ENCODE data around the gene CYTH3. TPM values are rescaled to one million over a fixed set of nuclear protein-coding genes. Genes with fewer than 3 reads are reported as not detected.

Gene CYTH3
- total and polyA plus RNA-seq, 9 of the 15 experiments (the other 6 are each of a cell fraction or from before 2014, with no cell fraction given): 0.25 to 15.2 (median 11.4) TPM

GRCh38 chr7:6256677-6257535 lies 15.5 kb downstream of the CYTH3 start:
- DNase-seq (ENCODE audit: extremely low read depth in 1 of 4, low spot score in 3 of 4): no peak

More at GRCh38 chr7:6256677-6257535, 15.5 kb downstream of the CYTH3 start:
- FAIRE-seq: peak; percentile 54
- Histone ChIP-seq H3K4me3 (no peak overlapping the region), H2AFZ (ENCODE audit: low read depth, low read length) (no peak overlapping the region), H4K20me1 (replicated peaks; ENCODE audit: control insufficient read depth, insufficient read depth, low read length) (no peaks in the 10 kb centered on the region; the same call in 1 of the 2 replicates), H3K9me3 (replicated peaks; ENCODE audit: control insufficient read depth, insufficient read depth, low read depth, low read length) (no peaks in the 10 kb centered on the region), H3K4me2 (ENCODE audit: insufficient read depth, low read length) (no peak overlapping the region), H3K79me2 (ENCODE audit: control insufficient read depth, insufficient read depth, low read length) (peaks cover 59% of the 10 kb centered on the region), H3K9ac (ENCODE audit: insufficient read depth in 1 of 2, low read depth in 2 of 2, low read length in 2 of 2) (no peak overlapping the region), H3K4me1 (replicated peaks in 1 of 2; ENCODE audit: control insufficient read depth in 2 of 2, insufficient read depth in 2 of 2, low read length in 2 of 2) (peaks cover 0 to 24% of the 10 kb centered on the region in 2 experiments; a peak in 4 of 5 replicates), H3K27me3 (ENCODE audit: control insufficient read depth in 2 of 2, insufficient read depth in 2 of 2, low read length in 2 of 2) (no peaks in the 10 kb centered on the region), H3K9me1 (ENCODE audit: control insufficient read depth, insufficient read depth, low read length) (no peaks in the 10 kb centered on the region), H3K27ac (ENCODE audit: extremely low read depth, low read depth, low read length) (no peak overlapping the region), H3K36me3 (ENCODE audit: control insufficient read depth, insufficient read depth, low read length) (no peaks in the 10 kb centered on the region; the same call in 2 of the 3 replicates)
- 72% methylated on average over 9 of the region's 9 CpGs for WGBS (ENCODE audit: insufficient coverage, low coverage, missing lambda C conversion rate)
- TF ChIP-seq HMBOX1 (IDR thresholded peaks at IDR 0.05) (peak; percentile 45; the same call in 1 of the 2 replicates), SUPT5H (IDR thresholded peaks at IDR 0.05) (no peak), ZBTB33 (CRISPR knock-in tag; IDR thresholded peaks at IDR 0.05) (peak; percentile 92), CEBPG (CRISPR knock-in tag; IDR thresholded peaks at IDR 0.05) (no peak), CEBPG (tag; conservative IDR thresholded peaks at IDR 0.05 in 1 of 2, IDR thresholded peaks at IDR 0.05 in 1 of 2) (no peak)
- in situ Hi-C loops (cut with MboI): no loop called here
- peak; percentile 56 for ATAC-seq
- ChIA-PET POLR2A (interaction anchor here (0.8 to 1.0 kb wide), 4 partner anchors 8 to 208 kb away, joined by 3 to 4 read pairs (median 4); no protein-coding TSS in a partner anchor), CTCF (ENCODE audit: low intra/inter-chr PET ratio) (no interaction called here)
- BruUV-seq (replicated peaks): no TSS peak
- intact Hi-C loops (cut with micrococcal nuclease): loop anchor here (5.0 kb wide), 1 partner anchor 65 kb away; no protein-coding TSS in a partner anchor

All from K562 (cell line).